GM23338 (cell line): Measurements from ENCODE around the gene CRKL.

Source experiments
- CREB1 ChIP-seq: fragments of 250-450 bp; sonication (Bioruptor Pico); IDR thresholded peaks from 2 replicates; pipeline ENCODE4 v1.5.0; 2020; ENCODE audit warnings: low read depth, mild to moderate bottlenecking, moderate library complexity
- EZH2 ChIP-seq: fragments of 200-600 bp; sonication (generic); IDR thresholded peaks from one replicate; pipeline ENCODE4 v1.8.0; 2017; ENCODE audit warnings: antibody characterized with exemption, mild to moderate bottlenecking, low read depth; ENCODE audit not compliant: unreplicated experiment
- EZH2phosphoT487 ChIP-seq: fragments of 200-600 bp; sonication (generic); IDR thresholded peaks from one replicate; pipeline ENCODE4 v1.8.1; 2018; ENCODE audit warnings: antibody characterized with exemption; ENCODE audit not compliant: unreplicated experiment
- NANOG ChIP-seq: IDR thresholded peaks from 2 replicates; pipeline ENCODE4 v1.6.1; 2016; ENCODE audit warnings: antibody characterized with exemption, borderline replicate concordance
- POLR2AphosphoS5 ChIP-seq: IDR thresholded peaks from 2 replicates; pipeline ENCODE4 v1.6.1; 2016; ENCODE audit warnings: antibody characterized with exemption, low read depth
- TF ChIP-seq, protein P1 (sequence below), 2 experiments: fragments of 200-600 bp in 1 of 2; sonication (generic) in 1 of 2; conservative IDR thresholded peaks; 2 replicates each; pipeline versions ENCODE4 v1.5.1 to v1.6.1; 2016 to 2017; ENCODE audit warnings: antibody characterized with exemption in 2 of 2, low read depth in 2 of 2, mild to moderate bottlenecking in 2 of 2, moderate library complexity in 1 of 2
- TF ChIP-seq, protein P2 (sequence below): IDR thresholded peaks from one replicate; pipeline ENCODE4 v1.6.1; 2018; ENCODE audit warnings: antibody characterized with exemption; ENCODE audit not compliant: unreplicated experiment
- TF ChIP-seq, protein P3 (sequence below): fragments of 250-450 bp; sonication (Bioruptor Pico); IDR thresholded peaks from 2 replicates; pipeline ENCODE4 v1.5.0; 2020; ENCODE audit warnings: mild to moderate bottlenecking, moderate library complexity
- TF ChIP-seq, protein P4 (sequence below): IDR thresholded peaks from 2 replicates; pipeline ENCODE4 v1.6.1; 2016; ENCODE audit warnings: antibody characterized with exemption

DNA sequence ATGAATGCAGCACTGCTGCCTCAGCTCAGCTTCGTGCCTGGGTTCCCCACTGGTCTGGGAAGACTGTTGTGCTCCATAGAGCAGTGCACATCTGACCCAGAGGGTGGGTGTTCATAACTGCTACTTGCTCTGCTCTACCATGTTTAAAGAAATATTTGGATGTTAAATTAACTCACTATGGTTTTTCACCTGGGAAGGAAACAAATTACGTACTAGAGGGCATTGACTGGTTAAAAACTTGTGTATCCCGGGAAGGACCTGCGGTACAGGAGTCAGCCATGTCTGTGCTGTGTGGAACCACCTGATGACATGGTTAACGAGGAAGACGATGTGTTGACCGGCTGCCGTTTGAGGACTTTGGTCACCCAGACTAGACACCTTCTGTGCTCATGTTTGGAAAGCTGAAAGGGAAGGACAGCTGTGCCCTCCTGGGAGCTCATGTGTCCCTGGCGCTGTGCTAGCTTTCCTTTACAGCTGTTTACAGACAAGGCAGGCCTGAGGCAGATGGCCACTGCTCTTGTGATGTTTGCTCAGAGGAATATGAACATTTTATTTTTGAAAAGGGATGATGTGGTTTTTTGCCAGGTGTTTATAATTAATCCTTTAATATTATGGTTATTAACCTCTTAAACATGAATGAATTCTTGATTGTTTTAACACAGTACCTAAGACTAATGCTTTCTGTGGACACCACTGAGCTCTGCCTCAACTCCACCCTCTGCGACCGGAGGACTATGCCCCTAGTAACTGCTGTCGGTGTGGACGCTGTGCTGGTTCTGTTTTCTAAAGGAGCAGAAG is 35.5 kb downstream of the CRKL start:
- TF ChIP-seq, protein P1, sequence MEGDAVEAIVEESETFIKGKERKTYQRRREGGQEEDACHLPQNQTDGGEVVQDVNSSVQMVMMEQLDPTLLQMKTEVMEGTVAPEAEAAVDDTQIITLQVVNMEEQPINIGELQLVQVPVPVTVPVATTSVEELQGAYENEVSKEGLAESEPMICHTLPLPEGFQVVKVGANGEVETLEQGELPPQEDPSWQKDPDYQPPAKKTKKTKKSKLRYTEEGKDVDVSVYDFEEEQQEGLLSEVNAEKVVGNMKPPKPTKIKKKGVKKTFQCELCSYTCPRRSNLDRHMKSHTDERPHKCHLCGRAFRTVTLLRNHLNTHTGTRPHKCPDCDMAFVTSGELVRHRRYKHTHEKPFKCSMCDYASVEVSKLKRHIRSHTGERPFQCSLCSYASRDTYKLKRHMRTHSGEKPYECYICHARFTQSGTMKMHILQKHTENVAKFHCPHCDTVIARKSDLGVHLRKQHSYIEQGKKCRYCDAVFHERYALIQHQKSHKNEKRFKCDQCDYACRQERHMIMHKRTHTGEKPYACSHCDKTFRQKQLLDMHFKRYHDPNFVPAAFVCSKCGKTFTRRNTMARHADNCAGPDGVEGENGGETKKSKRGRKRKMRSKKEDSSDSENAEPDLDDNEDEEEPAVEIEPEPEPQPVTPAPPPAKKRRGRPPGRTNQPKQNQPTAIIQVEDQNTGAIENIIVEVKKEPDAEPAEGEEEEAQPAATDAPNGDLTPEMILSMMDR (conservative IDR thresholded peaks at IDR 0.05; ENCODE audit: low read depth in 2 of 2), result no peak
- TF ChIP-seq POLR2AphosphoS5 (no peak), EZH2 (no peak), CREB1 (CRISPR knock-in tag) (no peak), EZH2phosphoT487 (no peak), NANOG (no peak)
- TF ChIP-seq, protein P2, sequence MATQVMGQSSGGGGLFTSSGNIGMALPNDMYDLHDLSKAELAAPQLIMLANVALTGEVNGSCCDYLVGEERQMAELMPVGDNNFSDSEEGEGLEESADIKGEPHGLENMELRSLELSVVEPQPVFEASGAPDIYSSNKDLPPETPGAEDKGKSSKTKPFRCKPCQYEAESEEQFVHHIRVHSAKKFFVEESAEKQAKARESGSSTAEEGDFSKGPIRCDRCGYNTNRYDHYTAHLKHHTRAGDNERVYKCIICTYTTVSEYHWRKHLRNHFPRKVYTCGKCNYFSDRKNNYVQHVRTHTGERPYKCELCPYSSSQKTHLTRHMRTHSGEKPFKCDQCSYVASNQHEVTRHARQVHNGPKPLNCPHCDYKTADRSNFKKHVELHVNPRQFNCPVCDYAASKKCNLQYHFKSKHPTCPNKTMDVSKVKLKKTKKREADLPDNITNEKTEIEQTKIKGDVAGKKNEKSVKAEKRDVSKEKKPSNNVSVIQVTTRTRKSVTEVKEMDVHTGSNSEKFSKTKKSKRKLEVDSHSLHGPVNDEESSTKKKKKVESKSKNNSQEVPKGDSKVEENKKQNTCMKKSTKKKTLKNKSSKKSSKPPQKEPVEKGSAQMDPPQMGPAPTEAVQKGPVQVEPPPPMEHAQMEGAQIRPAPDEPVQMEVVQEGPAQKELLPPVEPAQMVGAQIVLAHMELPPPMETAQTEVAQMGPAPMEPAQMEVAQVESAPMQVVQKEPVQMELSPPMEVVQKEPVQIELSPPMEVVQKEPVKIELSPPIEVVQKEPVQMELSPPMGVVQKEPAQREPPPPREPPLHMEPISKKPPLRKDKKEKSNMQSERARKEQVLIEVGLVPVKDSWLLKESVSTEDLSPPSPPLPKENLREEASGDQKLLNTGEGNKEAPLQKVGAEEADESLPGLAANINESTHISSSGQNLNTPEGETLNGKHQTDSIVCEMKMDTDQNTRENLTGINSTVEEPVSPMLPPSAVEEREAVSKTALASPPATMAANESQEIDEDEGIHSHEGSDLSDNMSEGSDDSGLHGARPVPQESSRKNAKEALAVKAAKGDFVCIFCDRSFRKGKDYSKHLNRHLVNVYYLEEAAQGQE, result no peak
- TF ChIP-seq, protein P3, sequence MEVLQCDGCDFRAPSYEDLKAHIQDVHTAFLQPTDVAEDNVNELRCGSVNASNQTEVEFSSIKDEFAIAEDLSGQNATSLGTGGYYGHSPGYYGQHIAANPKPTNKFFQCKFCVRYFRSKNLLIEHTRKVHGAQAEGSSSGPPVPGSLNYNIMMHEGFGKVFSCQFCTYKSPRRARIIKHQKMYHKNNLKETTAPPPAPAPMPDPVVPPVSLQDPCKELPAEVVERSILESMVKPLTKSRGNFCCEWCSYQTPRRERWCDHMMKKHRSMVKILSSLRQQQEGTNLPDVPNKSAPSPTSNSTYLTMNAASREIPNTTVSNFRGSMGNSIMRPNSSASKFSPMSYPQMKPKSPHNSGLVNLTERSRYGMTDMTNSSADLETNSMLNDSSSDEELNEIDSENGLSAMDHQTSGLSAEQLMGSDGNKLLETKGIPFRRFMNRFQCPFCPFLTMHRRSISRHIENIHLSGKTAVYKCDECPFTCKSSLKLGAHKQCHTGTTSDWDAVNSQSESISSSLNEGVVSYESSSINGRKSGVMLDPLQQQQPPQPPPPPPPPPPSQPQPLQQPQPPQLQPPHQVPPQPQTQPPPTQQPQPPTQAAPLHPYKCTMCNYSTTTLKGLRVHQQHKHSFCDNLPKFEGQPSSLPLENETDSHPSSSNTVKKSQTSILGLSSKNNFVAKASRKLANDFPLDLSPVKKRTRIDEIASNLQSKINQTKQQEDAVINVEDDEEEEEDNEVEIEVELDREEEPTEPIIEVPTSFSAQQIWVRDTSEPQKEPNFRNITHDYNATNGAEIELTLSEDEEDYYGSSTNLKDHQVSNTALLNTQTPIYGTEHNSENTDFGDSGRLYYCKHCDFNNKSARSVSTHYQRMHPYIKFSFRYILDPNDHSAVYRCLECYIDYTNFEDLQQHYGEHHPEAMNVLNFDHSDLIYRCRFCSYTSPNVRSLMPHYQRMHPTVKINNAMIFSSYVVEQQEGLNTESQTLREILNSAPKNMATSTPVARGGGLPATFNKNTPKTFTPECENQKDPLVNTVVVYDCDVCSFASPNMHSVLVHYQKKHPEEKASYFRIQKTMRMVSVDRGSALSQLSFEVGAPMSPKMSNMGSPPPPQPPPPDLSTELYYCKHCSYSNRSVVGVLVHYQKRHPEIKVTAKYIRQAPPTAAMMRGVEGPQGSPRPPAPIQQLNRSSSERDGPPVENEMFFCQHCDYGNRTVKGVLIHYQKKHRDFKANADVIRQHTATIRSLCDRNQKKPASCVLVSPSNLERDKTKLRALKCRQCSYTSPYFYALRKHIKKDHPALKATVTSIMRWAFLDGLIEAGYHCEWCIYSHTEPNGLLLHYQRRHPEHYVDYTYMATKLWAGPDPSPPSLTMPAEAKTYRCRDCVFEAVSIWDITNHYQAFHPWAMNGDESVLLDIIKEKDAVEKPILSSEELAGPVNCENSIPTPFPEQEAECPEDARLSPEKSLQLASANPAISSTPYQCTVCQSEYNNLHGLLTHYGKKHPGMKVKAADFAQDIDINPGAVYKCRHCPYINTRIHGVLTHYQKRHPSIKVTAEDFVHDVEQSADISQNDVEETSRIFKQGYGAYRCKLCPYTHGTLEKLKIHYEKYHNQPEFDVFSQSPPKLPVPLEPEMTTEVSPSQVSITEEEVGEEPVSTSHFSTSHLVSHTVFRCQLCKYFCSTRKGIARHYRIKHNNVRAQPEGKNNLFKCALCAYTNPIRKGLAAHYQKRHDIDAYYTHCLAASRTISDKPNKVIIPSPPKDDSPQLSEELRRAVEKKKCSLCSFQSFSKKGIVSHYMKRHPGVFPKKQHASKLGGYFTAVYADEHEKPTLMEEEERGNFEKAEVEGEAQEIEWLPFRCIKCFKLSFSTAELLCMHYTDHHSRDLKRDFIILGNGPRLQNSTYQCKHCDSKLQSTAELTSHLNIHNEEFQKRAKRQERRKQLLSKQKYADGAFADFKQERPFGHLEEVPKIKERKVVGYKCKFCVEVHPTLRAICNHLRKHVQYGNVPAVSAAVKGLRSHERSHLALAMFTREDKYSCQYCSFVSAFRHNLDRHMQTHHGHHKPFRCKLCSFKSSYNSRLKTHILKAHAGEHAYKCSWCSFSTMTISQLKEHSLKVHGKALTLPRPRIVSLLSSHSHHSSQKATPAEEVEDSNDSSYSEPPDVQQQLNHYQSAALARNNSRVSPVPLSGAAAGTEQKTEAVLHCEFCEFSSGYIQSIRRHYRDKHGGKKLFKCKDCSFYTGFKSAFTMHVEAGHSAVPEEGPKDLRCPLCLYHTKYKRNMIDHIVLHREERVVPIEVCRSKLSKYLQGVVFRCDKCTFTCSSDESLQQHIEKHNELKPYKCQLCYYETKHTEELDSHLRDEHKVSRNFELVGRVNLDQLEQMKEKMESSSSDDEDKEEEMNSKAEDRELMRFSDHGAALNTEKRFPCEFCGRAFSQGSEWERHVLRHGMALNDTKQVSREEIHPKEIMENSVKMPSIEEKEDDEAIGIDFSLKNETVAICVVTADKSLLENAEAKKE (CRISPR knock-in tag), result no peak
- TF ChIP-seq, protein P4, sequence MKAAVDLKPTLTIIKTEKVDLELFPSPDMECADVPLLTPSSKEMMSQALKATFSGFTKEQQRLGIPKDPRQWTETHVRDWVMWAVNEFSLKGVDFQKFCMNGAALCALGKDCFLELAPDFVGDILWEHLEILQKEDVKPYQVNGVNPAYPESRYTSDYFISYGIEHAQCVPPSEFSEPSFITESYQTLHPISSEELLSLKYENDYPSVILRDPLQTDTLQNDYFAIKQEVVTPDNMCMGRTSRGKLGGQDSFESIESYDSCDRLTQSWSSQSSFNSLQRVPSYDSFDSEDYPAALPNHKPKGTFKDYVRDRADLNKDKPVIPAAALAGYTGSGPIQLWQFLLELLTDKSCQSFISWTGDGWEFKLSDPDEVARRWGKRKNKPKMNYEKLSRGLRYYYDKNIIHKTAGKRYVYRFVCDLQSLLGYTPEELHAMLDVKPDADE, result no peak
